ENCODE data around the gene ZNF644. TPM values are rescaled to one million over a fixed set of nuclear protein-coding genes. Genes with fewer than 3 reads are reported as not detected.

The ZNF644 gene
- total RNA-seq, 1 experiment from 2014 or later, result 55.9 TPM

DNA sequence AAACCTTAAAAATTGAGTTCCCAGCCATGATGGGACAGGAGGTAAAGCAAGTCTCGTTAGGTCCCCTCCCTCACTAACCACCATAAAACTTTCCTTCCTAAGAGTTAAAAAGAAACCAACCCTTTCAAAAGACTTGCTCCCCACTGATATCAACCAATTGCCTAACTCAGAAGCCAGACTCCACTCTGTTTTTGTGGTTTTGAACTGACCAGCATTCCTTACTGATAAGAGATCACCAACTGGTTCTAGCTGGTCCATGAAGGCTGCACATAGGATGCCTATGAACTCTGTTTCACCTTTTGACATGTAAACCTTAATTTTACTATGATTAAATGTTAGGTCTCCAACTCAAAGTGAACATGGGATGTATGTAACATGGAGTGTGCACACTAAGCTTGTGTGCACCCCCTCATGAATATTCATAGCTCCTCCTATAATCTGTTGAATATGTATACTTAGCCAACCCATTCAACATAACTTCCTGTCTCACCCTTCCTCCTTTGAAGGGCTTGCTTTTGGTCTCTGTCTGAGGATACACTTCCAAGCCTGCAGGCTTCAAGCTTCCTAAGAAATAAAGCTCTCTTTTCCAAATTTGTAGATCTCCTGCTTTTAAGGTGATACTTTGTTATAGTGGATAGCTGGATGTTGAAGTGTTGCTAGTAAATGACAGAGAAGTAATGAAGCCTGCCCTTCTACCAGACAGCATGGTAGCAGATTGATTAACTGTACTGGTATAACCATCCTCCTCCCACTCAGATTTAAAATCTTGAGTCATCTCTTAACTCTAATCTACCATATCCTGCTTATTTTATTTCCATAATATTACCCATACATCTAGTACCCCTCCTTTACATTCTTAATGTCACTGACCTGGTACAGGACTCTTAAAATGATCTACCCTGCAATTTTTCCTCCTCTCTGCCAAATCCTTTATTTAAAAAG, 95.6 kb downstream of the ZNF644 start:
- H3K27me3 ChIP-seq (ENCODE audit: insufficient read depth, low read length), result no peaks in the 10 kb centered on the region
- H3K4me1 ChIP-seq (ENCODE audit: control insufficient read depth in 1 of 2, insufficient read depth in 2 of 2, low read length in 2 of 2), result peaks cover 4 to 18% of the 10 kb centered on the region in 2 experiments; a peak in 2 of 4 replicates
- no peak overlapping the region for H3K27ac ChIP-seq (ENCODE audit: low read depth, low read length)
- CTCF ChIA-PET, result no interaction called here
- TF ChIP-seq CEBPB (IDR thresholded peaks at IDR 0.05; ENCODE audit: low read depth), result 0 out of 2 replicates have a peak, but pooled peaks have one; percentile 21
- no peak for TF ChIP-seq FOSL1 (IDR thresholded peaks at IDR 0.05; ENCODE audit: low read depth)
- no peak for TF ChIP-seq ZNF274 (IDR thresholded peaks at IDR 0.05; ENCODE audit: low read depth, low read length)
- H3K79me2 ChIP-seq (ENCODE audit: insufficient read depth, low read length), result peaks cover 97% of the 10 kb centered on the region
- no TSS peak for BruUV-seq (replicated peaks)
- no peaks in the 10 kb centered on the region for H3K9me3 ChIP-seq (ENCODE audit: control insufficient read depth in 1 of 2, insufficient read depth in 1 of 2, low read depth in 1 of 2, low read length in 2 of 2)
- ATAC-seq, result peak; percentile 57
- no peaks in the 10 kb centered on the region for H3K36me3 ChIP-seq (ENCODE audit: control insufficient read depth in 1 of 2, insufficient read depth in 2 of 2, low read length in 2 of 2)
- no peak for DNase-seq (ENCODE audit: low read depth, low spot score)
- H3K4me3 ChIP-seq (replicated peaks in 1 of 2; ENCODE audit: low read depth in 1 of 2, low read length in 2 of 2), result no peak overlapping the region
- POLR2A ChIA-PET, result no interaction called here
- RAD21 ChIA-PET (ENCODE audit: low non-redundant PET in 1 of 2, low total read pairs in 2 of 2, uncharacterized antibody in 2 of 2, unreplicated experiment in 2 of 2), result no interaction called here
- intact Hi-C loops (cut with micrococcal nuclease), result no loop called here
- H3K9me2 ChIP-seq (ENCODE audit: insufficient read depth), result no peaks in the 10 kb centered on the region
- H3K4me2 ChIP-seq (ENCODE audit: low read length), result peak overlapping the region; percentile 24; the same call in 1 of the 2 replicates
- no peak overlapping the region for H2AFZ ChIP-seq (ENCODE audit: low read depth, low read length, poor library complexity, severe bottlenecking)
- peaks cover 24% of the 10 kb centered on the region; the same call in 1 of the 2 replicates for H4K20me1 ChIP-seq (ENCODE audit: insufficient read depth)
- H3K9ac ChIP-seq (ENCODE audit: low read length), result no peak overlapping the region

DNA sequence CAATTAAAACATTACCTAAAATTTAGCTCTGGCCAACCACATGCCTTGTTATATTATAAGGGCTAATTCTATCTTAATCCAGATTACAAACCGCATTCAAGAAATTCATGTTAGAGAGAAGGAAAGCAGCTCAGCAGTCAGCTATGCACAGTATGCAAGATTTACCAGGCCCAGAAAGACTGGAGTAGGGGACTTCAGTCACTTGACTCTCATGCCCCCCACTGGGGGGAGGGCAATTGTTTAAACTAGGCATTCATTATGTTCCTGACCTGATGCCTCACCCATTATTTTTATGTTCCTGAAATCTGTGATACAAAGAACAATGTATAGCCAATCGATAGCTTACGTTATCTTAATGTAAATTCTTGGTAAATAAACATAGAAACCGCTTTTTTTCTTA, 96.9 kb downstream of the ZNF644 start:
- ChIA-PET POLR2A (no interaction called here), RAD21 (ENCODE audit: low non-redundant PET in 1 of 2, low total read pairs in 2 of 2, uncharacterized antibody in 2 of 2, unreplicated experiment in 2 of 2) (no interaction called here), CTCF (no interaction called here)
- Histone ChIP-seq H2AFZ (ENCODE audit: low read depth, low read length, poor library complexity, severe bottlenecking) (no peak overlapping the region), H4K20me1 (ENCODE audit: insufficient read depth) (peaks cover 29% of the 10 kb centered on the region; the same call in 1 of the 2 replicates), H3K4me1 (ENCODE audit: control insufficient read depth in 1 of 2, insufficient read depth in 2 of 2, low read length in 2 of 2) (peaks cover 4 to 18% of the 10 kb centered on the region in 2 experiments; a peak in 2 of 4 replicates), H3K4me3 (replicated peaks in 1 of 2; ENCODE audit: low read depth in 1 of 2, low read length in 2 of 2) (no peak overlapping the region), H3K9me2 (ENCODE audit: insufficient read depth) (no peaks in the 10 kb centered on the region), H3K9me3 (ENCODE audit: control insufficient read depth in 1 of 2, insufficient read depth in 1 of 2, low read depth in 1 of 2, low read length in 2 of 2) (no peaks in the 10 kb centered on the region), H3K79me2 (ENCODE audit: insufficient read depth, low read length) (peaks cover 97% of the 10 kb centered on the region), H3K4me2 (ENCODE audit: low read length) (no peak overlapping the region), H3K27me3 (ENCODE audit: insufficient read depth, low read length) (no peaks in the 10 kb centered on the region), H3K36me3 (ENCODE audit: control insufficient read depth in 1 of 2, insufficient read depth in 2 of 2, low read length in 2 of 2) (no peaks in the 10 kb centered on the region), H3K27ac (ENCODE audit: low read depth, low read length) (no peak overlapping the region), H3K9ac (ENCODE audit: low read length) (no peak overlapping the region)
- no peak for DNase-seq (ENCODE audit: low read depth, low spot score)
- TF ChIP-seq, protein P1, sequence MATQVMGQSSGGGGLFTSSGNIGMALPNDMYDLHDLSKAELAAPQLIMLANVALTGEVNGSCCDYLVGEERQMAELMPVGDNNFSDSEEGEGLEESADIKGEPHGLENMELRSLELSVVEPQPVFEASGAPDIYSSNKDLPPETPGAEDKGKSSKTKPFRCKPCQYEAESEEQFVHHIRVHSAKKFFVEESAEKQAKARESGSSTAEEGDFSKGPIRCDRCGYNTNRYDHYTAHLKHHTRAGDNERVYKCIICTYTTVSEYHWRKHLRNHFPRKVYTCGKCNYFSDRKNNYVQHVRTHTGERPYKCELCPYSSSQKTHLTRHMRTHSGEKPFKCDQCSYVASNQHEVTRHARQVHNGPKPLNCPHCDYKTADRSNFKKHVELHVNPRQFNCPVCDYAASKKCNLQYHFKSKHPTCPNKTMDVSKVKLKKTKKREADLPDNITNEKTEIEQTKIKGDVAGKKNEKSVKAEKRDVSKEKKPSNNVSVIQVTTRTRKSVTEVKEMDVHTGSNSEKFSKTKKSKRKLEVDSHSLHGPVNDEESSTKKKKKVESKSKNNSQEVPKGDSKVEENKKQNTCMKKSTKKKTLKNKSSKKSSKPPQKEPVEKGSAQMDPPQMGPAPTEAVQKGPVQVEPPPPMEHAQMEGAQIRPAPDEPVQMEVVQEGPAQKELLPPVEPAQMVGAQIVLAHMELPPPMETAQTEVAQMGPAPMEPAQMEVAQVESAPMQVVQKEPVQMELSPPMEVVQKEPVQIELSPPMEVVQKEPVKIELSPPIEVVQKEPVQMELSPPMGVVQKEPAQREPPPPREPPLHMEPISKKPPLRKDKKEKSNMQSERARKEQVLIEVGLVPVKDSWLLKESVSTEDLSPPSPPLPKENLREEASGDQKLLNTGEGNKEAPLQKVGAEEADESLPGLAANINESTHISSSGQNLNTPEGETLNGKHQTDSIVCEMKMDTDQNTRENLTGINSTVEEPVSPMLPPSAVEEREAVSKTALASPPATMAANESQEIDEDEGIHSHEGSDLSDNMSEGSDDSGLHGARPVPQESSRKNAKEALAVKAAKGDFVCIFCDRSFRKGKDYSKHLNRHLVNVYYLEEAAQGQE (IDR thresholded peaks at IDR 0.05; ENCODE audit: low read depth), result no peak
- no peak for TF ChIP-seq CBX3 (IDR thresholded peaks at IDR 0.05; ENCODE audit: low read depth)
- no peak for TF ChIP-seq SRF (IDR thresholded peaks at IDR 0.05; ENCODE audit: low read depth)
- TF ChIP-seq EZH2phosphoT487 (IDR thresholded peaks at IDR 0.05; ENCODE audit: borderline replicate concordance), result no peak
- no peak for TF ChIP-seq FOSL1 (IDR thresholded peaks at IDR 0.05; ENCODE audit: low read depth)
- TF ChIP-seq, protein P2, sequence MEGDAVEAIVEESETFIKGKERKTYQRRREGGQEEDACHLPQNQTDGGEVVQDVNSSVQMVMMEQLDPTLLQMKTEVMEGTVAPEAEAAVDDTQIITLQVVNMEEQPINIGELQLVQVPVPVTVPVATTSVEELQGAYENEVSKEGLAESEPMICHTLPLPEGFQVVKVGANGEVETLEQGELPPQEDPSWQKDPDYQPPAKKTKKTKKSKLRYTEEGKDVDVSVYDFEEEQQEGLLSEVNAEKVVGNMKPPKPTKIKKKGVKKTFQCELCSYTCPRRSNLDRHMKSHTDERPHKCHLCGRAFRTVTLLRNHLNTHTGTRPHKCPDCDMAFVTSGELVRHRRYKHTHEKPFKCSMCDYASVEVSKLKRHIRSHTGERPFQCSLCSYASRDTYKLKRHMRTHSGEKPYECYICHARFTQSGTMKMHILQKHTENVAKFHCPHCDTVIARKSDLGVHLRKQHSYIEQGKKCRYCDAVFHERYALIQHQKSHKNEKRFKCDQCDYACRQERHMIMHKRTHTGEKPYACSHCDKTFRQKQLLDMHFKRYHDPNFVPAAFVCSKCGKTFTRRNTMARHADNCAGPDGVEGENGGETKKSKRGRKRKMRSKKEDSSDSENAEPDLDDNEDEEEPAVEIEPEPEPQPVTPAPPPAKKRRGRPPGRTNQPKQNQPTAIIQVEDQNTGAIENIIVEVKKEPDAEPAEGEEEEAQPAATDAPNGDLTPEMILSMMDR (IDR thresholded peaks at IDR 0.05 in 2 of 3, conservative IDR thresholded peaks at IDR 0.05 in 1 of 3; ENCODE audit: borderline replicate concordance in 1 of 3, insufficient read depth in 1 of 3, low read depth in 2 of 3, low read length in 2 of 3), result no peak
- TF ChIP-seq MAX (IDR thresholded peaks at IDR 0.05), result no peak
- no peak for TF ChIP-seq EGR1 (IDR thresholded peaks at IDR 0.05; ENCODE audit: low read depth)
- TF ChIP-seq YY1 (IDR thresholded peaks at IDR 0.05; ENCODE audit: extremely low read depth, insufficient replicate concordance, low read depth, low read length), result no peak
- intact Hi-C loops (cut with micrococcal nuclease), result no loop called here
- no peak for ATAC-seq
- no TSS peak for BruUV-seq (replicated peaks)
